ENCODE measurements around the gene LLGL1.

DNA sequence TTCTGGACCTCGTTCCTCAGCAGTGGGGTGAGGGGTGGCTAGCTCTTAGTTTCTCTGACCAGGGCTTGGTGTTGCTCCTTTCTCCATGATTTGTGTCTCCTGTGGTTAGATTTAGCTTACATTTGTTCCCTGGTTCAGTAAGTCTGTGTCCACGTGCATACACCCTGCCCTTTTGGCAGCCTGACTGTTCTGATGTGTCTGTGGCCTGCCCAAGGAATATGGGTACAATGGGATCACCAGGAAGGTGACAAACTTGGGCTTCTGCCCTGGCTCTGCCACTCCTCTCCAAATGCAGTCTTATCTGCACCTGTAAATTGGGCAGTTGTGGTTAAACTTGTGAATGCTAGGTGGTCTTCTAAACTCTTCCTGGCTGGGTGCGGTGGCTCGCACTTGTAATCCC lies 24.3 kb upstream of the LLGL1 start:
- TF ChIP-seq, protein P1, sequence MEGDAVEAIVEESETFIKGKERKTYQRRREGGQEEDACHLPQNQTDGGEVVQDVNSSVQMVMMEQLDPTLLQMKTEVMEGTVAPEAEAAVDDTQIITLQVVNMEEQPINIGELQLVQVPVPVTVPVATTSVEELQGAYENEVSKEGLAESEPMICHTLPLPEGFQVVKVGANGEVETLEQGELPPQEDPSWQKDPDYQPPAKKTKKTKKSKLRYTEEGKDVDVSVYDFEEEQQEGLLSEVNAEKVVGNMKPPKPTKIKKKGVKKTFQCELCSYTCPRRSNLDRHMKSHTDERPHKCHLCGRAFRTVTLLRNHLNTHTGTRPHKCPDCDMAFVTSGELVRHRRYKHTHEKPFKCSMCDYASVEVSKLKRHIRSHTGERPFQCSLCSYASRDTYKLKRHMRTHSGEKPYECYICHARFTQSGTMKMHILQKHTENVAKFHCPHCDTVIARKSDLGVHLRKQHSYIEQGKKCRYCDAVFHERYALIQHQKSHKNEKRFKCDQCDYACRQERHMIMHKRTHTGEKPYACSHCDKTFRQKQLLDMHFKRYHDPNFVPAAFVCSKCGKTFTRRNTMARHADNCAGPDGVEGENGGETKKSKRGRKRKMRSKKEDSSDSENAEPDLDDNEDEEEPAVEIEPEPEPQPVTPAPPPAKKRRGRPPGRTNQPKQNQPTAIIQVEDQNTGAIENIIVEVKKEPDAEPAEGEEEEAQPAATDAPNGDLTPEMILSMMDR (IDR thresholded peaks at IDR 0.05) = no peak
- no peak for TF ChIP-seq POLR2A (IDR thresholded peaks at IDR 0.05)

Measured in body of pancreas (tissue), 4 donors.